GM19397 (cell line): ENCODE data around the gene WDR11.
"Not testable (repeated sequence)": the region's sequence is repeated elsewhere in the genome, so short reads cannot be mapped to it uniquely, and the experiment has no call there.

Experiments used
- ATAC-seq: cut with Tn5 transposase; IDR thresholded peaks from one replicate; pipeline ENCODE4 v1.9.1; 2021; ENCODE audit warnings: mild to moderate bottlenecking, moderate library complexity; ENCODE audit not compliant: unreplicated experiment

WDR11 gene

GRCh38 chr10:120838941-120839340 is 12.2 kb upstream of the WDR11 start:
- no peak for ATAC-seq

- ATAC-seq = no peak
These were observed 9.5 kb upstream of the WDR11 start for GRCh38 chr10:120841522-120842189.

GRCh38 chr10:120854388-120854787 is 3.2 kb downstream of the WDR11 start:
- no peak for ATAC-seq

GRCh38 chr10:120861178-120861855 is 10.2 kb downstream of the WDR11 start:
- ATAC-seq = no peak

GRCh38 chr10:120873741-120874140 is 22.6 kb downstream of the WDR11 start:
- no peak for ATAC-seq

- ATAC-seq = no peak
These were observed 31.9 kb downstream of the WDR11 start for GRCh38 chr10:120883071-120883470.

- no peak for ATAC-seq
These were observed 36.3 kb downstream of the WDR11 start for GRCh38 chr10:120887482-120887881.

- ATAC-seq = no peak
These were observed 40.2 kb downstream of the WDR11 start for GRCh38 chr10:120891365-120891764.

- ATAC-seq = no peak
These were observed 43.4 kb downstream of the WDR11 start for GRCh38 chr10:120894556-120894955.

- ATAC-seq = no peak
These were observed 46.2 kb downstream of the WDR11 start for GRCh38 chr10:120897343-120897742.

- ATAC-seq = no peak
These were observed 54.1 kb downstream of the WDR11 start for GRCh38 chr10:120905268-120905667.

GRCh38 chr10:120917521-120918250 is 66.5 kb downstream of the WDR11 start:
- ATAC-seq = no peak

GRCh38 chr10:120923886-120924285 is 72.7 kb downstream of the WDR11 start:
- ATAC-seq = not testable (repeated sequence)

- no peak for ATAC-seq
These were observed 75.4 kb downstream of the WDR11 start for GRCh38 chr10:120926611-120927010.

- no peak for ATAC-seq
These were observed 76.2 kb downstream of the WDR11 start for GRCh38 chr10:120927352-120927751.

GRCh38 chr10:120929166-120929565 is 78.0 kb downstream of the WDR11 start:
- ATAC-seq = no peak

- no peak for ATAC-seq
These were observed 80.3 kb downstream of the WDR11 start for GRCh38 chr10:120931423-120931822.

GRCh38 chr10:120931999-120932398 is 80.8 kb downstream of the WDR11 start:
- ATAC-seq = no peak

- ATAC-seq = no peak
These were observed 87.7 kb downstream of the WDR11 start for GRCh38 chr10:120938822-120939221.

- no peak for ATAC-seq
These were observed 89.2 kb downstream of the WDR11 start for GRCh38 chr10:120940299-120940900.

- no peak for ATAC-seq
These were observed 90.3 kb downstream of the WDR11 start for GRCh38 chr10:120941501-120941900.
